Amygdala (tissue), 56 donors: Measurements from ENCODE around the gene LINGO1.

Source experiments
- DNase-seq, 56 donors: peaks; one replicate each; lab custom pipeline; 2025; lab: John Stamatoyannopoulos, UW

The LINGO1 gene

GRCh38 chr15:77620960-77621647, 11.6 kb downstream of the LINGO1 start:
- DNase-seq = no peak

- no peak for DNase-seq
Observed at GRCh38 chr15:77620297-77620696, 12.4 kb downstream of the LINGO1 start.

- no peak for DNase-seq
Observed at GRCh38 chr15:77619883-77620282, 12.8 kb downstream of the LINGO1 start.

- DNase-seq = peak in 1 of 56 donors; percentile 15
Observed at GRCh38 chr15:77617476-77618230, 15.1 kb downstream of the LINGO1 start.

- no peak for DNase-seq
Observed at GRCh38 chr15:77616072-77616471, 16.6 kb downstream of the LINGO1 start.

GRCh38 chr15:77615472-77615871, 17.2 kb downstream of the LINGO1 start:
- DNase-seq = no peak

- DNase-seq = no peak
Observed at GRCh38 chr15:77614251-77614806, 18.4 kb downstream of the LINGO1 start.

GRCh38 chr15:77613814-77614213, 18.9 kb downstream of the LINGO1 start:
- no peak for DNase-seq

GRCh38 chr15:77612958-77613601, 19.6 kb downstream of the LINGO1 start:
- DNase-seq = no peak

- DNase-seq = peak in 32 of 56 donors; percentile 16 to 76 (median 45)
Observed at GRCh38 chr15:77611767-77612166, 20.9 kb downstream of the LINGO1 start.

GRCh38 chr15:77610731-77611130, 22.0 kb downstream of the LINGO1 start:
- DNase-seq = no peak

GRCh38 chr15:77609558-77609957, 23.2 kb downstream of the LINGO1 start:
- no peak for DNase-seq

- DNase-seq = peak in 2 of 56 donors; percentile 19 to 33
Observed at GRCh38 chr15:77608774-77609173, 23.9 kb downstream of the LINGO1 start.

- peak in 15 of 56 donors; percentile 25 to 79 (median 44) for DNase-seq
Observed at GRCh38 chr15:77607894-77608261, 24.8 kb downstream of the LINGO1 start.

- peak in 8 of 56 donors; percentile 11 to 79 (median 48) for DNase-seq
Observed at GRCh38 chr15:77607111-77607893, 25.4 kb downstream of the LINGO1 start.

- DNase-seq = no peak
Observed at GRCh38 chr15:77606142-77607034, 26.3 kb downstream of the LINGO1 start.

GRCh38 chr15:77605547-77605946, 27.2 kb downstream of the LINGO1 start:
- DNase-seq = no peak

GRCh38 chr15:77604973-77605372, 27.7 kb downstream of the LINGO1 start:
- no peak for DNase-seq

- DNase-seq = peak in 1 of 56 donors; percentile 53
Observed at GRCh38 chr15:77603611-77604336, 28.9 kb downstream of the LINGO1 start.
